Femur (tissue), 1 donor: Measurements from ENCODE around the gene LYPD6B.

ENCODE experiments used
- DNase-seq: peaks from one replicate; pipeline ENCODE4 v3.0.0-alpha.2; 2017

LYPD6B gene, protein sequence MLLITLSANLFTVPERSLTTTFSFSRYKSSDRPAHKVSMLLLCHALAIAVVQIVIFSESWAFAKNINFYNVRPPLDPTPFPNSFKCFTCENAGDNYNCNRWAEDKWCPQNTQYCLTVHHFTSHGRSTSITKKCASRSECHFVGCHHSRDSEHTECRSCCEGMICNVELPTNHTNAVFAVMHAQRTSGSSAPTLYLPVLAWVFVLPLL

DNA sequence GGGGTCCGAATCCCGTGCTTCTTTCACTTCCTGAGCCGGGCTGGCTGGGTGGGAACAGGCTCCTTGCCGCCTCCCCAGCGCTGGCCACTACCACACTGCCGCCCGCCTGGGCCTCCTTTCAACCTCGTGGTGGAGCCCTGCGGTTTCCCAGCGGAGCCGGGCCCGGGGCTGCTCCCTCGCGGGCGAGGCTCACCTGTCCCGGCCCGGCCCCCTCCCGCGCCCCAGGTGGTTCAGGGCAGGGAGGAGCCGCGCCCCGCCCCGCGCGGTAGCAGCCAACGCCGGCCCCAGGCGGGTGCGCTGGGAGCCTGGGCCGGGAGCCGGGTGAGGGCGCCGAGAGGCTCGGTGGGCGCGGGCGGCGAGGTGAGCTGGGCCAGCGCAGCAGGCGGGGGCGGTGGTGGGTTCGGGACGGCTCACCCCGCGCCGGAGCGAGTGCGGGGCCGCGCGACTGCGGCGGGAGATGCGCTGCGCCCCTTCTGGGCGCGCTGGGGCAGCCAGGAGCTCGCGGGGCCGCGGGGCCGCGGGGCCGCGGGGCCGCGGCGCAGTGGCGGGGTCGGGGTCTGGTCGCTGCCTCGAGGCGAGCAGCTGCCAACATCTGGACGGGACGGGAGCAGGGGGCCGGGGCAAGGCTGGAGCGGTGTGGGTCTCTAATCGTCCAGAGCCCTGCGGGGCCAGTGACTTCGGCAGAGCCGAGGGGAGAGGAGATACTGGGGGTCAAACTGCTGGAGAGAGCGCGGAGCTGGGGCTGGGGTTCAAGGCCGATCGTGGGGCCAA lies at the start of gene LYPD6B:
TSS of gene LYPD6B (plus strand) at position 258 of the 771 bp plus-strand sequence. CDS start 92,250 bp downstream, outside the sequence.
- no peak for DNase-seq

DNA sequence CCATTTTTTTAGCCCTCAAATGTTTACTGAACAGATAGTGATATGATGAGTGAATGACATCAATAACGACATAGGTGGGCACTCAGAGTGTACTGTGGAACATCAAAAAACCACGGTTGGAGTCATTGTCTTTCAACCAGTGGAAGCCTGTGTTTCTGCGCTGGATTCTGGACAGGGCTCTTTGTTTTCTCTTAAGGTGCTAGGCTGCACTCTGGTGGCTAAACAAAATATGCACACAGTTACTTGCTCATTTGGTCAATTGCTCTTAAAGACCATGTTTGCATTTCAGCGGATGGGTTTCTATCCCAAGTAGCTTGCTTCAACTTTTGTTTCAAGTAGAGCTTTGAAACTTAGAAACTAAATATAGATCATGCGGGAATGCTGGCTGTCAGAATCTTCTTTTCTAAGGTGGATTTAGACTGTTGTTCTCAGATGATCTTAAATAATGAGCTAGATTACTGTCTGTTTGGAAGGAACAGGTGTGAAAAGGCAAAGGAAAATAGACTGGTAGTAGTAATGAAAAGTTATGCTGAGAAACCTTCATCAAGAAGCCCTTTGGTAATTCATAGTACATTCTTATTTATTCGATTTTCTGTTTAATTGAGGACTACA lies 48.5 kb upstream of the LYPD6B start:
- peak; percentile 76 for DNase-seq

DNA sequence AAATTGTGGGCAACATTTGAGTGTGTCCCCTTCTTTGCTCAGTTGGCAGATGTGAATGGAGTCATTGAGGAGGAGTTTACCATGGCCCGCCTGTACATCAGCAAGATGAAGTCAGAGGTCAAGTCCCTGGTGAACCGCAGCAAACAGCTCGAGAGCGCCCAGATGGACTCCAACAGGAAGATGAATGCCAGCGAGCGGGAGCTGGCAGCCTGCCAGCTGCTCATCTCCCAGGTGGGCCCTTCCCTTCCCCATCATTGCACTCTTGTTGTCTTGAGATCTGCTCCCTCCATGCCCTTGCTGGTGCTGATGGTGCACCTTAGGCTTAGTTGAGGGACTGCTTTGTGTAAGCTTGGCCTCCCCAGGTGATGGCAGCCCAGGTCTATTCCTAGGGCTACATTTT lies 47.5 kb upstream of the LYPD6B start:
- no peak for DNase-seq

DNA sequence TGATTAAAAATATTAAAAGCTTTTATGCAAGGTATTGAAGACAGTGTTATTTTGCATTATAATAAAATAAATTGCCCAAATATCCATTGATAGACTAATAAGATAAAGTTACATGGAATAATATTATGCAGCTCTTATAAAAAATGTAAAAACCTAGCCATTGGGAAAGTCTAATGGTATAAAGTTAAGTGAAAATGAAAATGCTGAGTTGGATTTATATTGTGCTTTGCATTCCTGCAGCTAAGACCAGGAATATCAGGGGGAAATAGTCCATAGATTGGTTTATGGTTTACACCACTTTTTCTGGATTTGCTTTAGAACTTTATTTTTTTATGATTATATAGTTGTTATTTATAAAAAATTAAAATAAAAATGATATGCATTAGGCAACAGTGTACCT lies 46.1 kb upstream of the LYPD6B start:
- DNase-seq, result no peak

DNA sequence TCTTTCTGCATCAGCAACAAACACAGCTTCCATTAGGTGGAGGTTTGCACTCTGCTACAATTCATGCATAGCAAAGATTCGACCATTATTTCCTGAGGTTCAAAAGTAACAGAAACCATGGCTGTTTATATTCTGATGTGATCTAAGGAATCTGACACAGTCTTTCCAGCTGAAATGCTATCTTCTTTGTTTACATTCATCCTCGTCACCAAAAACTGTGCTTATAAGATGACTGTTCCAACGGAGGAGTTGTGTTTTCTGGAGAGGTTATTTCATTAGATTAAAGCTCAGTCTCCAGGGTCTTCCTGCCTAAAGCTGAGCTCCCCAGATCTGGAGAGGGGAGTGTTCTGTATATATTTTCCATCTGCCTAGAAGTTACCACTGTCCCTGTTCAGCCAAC lies 45.1 kb upstream of the LYPD6B start:
- no peak for DNase-seq

DNA sequence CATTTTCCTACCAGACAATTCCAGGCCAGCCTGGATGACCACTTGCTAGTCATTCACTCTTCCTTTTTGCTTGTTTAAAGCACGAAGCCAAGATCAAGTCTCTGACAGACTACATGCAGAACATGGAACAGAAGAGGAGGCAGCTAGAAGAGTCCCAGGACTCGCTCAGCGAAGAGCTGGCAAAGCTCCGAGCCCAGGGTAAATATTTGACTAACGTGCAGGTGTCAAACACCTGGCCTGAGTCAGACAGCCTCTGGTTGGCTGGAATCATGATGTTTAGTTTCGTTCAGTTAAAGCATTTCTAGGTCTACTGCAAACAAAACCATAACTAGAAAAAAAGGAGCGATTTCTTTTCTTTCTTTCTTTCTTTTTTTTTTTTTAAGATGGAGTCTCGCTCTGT lies 44.2 kb upstream of the LYPD6B start:
- no peak for DNase-seq

DNA sequence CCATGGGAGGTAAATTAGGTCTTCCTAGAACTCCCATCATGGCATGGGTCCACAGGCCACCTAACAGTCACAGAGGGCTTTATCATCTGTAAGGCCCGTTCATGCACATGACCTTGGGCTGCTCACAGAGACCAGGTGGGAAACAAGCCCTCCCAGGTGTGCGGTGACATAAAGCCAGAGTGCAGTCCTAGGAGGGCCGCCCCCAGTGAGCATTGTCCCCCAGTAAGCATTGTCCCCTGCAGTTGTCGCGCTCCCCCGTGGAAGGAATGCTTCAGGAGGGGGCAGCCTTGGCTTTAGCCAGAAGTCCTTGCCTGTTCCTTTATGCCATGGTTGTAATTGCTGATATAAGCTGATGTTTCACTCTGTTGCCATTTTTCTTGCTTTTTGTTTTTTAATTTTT lies 41.7 kb upstream of the LYPD6B start:
- no peak for DNase-seq

DNA sequence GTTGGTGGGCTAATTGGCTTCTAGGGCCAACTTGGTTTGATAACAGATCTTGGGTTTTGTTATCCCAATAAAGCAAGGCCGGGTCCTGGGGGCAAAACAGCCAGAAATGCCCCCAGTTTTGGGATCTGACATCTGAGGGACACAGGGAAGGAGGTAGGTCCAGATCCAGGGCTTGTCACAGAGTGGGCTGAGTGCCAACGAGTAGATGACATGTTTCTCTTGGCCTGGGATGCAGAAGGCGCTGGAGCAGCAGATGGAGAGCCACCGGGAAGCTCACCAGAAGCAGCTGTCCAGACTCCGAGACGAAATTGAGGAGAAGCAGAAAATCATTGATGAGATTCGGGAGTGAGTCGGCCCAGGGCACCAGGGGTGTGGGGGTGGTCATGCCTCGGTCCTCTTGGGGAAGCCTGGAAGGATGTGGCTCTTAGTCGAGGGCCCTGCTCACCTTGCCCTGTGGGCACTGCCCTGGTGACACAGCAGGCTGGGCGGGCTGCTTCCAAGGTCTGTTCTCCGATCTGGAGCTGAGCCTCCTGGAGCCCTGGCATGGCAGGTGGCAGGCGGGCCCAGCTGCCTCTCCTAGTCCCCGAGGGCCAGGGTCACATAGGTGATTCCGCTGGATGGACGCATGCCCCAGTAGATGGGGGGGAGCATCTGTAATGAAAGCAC lies 40.2 kb upstream of the LYPD6B start:
- DNase-seq, result no peak

DNA sequence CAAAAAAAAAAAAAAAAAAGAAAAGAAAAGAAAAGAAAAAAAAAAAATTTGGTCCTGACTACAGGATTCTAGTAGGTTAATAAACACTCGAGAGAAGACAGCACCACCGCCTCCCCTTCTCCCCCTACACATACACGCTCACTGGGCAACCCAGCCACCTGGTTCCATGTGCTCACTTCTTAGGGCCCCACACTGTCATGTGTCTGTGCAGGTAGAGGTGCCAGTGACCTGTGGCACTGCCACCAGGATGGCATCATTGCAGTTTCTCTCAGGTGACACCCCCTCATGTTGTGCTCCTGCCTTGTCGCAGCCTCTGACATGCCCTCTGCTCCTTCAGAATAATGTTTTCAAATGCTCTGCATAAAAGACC lies 39.7 kb upstream of the LYPD6B start:
- DNase-seq, result no peak

DNA sequence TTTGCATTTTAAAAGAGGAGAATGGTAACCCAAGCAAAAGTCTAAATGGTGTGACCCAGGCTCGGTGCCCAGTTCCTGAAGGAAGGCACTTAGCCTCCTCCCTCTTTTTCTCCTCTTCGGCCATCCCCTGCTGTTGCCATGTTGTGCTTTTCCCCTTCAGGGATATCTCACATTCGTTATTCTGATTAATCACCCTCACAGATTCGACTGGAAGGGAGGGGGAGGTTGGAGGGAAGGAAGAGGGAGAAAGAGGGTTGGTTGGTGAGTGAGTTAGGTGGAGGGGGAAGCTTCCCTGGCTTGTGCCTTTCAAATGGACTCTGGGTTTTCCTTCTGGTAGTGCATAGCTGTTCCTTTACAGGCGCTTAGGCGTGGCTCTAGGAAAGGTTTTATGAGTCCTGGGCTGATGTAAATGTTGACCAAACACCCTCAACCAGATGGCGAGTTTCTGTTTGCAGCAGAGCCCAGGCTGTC lies 39.0 kb upstream of the LYPD6B start:
- DNase-seq, result no peak

DNA sequence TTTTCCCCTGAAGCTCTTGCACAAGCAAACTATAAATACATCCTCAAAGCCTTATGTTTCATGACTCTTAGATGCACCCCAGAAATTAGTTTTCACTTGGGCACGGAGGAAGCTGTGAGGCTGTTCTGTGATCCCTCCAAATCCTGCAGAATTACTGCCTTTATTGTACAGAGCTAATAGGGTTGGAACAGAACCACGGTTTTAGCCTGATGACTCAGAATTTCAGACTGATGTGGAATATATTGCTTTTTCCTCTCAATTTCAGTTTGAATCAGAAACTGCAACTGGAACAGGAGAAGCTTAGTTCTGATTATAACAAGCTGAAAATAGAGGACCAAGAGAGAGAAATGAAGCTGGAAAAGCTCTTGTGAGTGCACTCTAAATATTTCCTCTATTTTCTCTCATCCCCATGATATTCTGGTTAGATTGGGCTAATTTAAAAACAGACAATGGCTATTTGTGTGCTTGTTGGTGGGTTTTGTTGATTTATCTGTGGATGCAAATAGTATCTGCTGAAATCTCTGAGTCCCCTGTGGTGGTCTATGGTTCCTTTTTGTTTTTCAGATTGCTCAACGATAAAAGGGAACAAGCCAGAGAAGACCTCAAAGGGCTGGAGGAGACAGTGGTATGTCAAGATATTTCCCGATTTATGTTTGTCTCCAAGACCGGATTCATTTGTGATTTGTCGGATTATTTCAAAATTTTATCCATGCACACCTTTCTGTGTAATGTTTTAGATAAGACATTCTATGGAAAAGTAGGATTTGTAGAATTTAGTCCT lies 38.2 kb upstream of the LYPD6B start:
- no peak for DNase-seq

DNA sequence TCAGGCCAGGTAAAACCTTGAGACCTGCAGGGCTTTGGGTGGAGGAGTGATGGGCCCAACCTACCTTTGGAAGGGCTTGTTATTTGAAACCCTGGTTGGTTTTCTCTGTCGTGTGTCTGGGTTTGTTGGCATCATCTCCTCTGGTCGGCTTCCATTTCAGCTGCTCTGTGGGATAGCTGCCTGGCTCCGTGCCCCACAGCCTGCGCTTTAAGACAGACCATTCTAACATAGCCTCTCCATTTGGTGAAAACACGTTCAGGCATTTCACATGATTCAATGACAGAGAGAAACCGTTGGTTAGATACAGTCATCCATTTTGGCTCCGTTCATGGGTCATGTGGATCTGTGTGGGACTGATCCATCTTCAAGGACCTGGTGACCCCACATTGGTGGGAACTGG lies 37.0 kb upstream of the LYPD6B start:
- no peak for DNase-seq

DNA sequence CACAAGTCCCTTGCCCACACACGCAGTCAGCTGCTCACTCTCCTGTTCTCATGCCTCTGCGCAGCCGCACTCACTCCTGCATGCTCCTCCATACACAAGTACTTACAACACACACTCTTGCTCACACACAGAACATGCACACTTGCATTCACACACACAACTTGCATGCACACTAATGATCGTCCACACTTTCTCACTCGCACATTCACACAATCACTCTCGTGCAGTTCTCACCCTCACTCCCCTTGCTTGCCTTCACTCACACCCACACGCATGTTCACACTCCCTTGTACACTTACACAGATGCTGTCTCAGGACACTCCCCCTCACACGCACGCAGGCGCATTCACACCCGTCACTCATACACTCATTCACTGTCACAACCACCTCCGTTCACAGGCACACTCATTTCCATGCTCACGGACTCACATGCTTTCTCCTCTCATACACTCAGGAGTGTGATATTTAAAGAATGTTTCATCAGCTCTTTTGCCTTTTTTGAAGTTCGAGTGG lies 36.1 kb upstream of the LYPD6B start:
- DNase-seq, result no peak

DNA sequence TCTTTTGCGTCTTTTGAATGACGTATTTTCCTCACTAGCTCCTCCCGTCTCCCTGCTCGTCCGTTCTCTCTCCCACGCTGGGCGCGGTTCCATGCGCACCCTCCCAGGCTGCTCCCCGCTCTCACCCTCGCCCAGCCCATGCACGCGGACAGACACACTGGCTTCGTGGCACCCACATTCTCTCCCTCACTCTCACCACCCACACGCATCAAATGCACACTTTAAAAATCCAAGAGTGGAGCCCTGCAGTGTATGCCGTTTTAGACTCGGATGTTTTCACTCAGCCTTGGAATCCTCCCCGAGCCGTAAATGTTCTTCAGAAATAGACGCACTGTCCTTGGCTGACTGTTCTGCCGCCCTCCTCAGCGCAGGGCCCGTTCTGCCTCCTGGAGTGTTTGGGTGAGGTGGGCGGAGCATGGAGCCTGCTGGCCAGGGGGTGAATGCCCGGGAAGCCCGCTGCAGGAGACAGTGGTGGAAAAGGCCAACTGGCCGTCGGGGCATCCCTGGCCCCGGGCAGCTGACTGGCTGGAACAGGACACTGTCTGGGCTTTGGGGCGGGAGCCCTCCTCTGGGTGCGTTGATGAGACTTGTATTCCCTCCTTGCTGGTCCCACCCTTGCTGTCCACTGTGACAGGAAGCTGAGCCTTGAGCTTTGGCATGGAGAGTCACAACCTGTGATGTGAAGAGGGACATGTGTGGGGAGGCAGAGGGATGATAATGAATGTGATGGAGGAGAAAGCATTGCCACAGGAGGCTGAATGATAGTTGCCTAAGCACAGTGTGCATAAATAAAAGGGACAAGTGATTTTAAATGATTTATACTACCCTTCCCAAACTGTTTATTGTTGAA lies 35.4 kb upstream of the LYPD6B start:
- no peak for DNase-seq

DNA sequence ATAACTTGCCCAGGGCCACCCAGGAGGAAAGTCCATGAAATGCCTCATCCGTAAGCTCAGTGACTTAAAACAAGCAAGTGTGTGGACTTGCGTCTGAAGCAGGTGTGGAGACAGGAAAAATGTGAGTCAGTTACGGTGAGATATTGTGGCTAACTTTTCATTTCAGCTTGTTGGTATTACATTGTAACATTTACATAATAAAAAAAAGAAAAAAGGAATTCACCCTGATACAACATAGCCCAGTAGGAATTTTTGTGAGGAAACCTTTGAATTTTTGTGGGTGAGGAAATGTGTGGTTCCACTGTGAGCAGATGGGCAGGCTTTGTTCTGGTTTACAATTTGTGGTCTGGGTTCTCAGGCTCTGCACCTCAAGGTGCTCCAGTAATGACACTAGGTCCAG lies 33.7 kb upstream of the LYPD6B start:
- no peak for DNase-seq

DNA sequence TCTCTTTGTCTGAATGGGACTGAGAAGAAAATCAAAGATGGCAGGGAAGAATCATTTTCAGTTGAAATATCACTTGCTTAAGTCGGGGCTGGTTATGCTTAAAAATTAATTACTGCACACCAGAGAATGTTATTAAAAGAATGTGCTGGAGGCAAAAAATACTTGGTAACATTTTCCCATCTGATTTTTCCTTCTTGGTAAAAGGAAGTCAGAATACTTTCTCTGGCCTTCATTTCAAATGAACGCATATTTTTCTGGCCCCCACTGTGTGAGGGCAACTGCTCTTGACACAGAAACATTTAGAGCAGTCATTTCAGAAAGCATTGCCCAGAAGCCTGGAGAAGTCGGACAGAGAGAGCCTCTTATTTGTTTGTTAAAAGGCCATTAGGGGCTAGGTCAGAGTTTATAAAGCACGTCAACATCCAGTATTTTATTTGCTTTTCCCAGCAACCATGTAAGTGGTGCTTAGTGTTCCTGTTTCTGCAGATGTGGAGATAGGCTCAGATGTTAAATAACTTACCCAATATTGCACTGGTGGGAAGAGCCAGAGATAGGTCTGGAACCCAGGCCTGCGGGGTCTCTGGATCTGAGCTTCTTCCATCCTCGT lies 32.9 kb upstream of the LYPD6B start:
- no peak for DNase-seq

DNA sequence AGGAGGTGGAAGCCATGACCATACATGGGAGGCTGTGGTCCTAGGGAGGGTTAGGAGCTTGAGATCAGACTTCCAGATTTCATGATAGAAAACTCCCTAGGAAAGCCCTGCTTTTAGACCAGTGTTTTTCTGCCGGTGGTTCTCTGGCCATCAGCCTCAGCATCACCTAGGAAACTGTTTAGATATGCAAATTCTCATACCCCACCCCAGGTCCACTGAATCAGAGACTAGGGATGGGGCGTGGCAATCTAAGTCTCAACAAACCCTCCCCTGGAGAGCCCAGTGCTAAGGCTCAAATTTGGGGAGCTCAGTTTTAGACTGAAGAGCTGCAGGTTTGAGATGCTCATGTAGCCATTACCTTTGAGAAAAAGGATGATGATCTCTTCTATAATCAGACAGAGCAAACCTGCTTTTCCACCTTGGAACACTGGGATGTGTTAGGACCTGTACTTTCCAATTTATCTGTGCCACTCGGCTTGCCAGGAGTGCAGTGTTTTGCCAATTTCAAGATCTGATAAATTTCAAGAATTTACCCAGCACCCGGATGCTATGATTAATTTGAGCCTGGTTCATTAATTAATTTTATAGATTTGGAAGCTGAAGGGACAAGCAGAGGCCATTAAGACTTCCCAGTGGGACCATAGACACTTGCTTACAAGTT lies 31.5 kb upstream of the LYPD6B start:
- DNase-seq, result no peak

DNA sequence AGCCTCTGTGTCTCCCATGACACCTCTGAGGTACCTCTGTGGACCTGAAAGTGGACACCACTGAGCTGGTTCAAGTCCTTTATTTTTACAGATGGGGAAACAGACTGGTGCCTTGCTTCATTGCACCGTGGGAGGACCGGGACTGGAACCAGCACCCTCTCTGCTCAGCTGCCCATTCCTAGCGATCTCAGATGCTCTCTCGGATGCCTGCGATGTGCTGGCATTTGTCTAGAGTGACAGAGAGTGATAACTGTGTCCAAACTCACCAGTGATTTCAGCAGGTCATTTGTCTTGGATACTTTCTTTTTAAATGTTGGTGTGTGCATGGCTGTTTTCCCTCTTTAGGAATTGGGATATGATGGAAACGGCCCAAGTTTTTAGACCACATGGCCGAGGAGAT lies 30.1 kb upstream of the LYPD6B start:
- no peak for DNase-seq

DNA sequence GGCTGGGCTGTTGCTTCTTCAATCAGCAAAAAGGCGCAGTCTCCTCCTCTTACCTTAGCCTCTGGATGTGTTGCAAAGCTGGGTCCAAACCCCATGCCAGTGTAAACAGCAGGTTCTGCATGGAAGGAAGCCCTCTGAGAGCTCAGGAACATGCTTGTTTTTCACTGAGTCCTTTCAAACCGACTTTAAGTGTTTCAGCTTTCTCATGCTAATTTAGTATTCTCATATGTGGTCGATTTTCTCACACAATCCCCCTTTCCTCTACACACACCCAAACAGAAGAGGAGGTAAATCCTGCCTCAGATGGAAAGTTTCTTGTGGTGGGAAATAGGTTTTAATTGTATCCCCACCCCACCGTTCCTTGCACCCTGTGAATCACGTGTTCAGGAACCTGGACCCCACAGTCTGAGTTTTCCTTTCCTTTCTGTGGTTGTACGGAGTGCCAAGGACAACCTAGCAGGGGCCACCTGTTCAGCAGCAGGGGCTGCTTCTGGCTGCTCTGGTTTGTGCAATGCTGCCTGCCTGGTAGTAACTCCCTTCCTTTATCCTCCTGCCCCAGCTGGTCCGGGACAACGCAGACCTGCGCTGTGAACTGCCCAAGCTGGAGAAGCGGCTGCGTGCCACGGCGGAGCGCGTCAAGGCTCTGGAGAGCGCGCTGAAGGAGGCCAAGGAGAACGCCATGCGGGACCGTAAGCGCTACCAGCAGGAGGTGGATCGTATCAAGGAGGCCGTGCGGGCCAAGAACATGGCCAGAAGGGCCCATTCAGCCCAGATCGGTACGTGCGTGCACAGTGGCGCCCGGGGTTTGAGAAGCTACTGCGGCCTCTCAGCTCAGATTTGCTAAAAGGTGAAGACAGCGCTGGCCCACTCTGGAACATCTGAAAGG lies 28.7 kb upstream of the LYPD6B start:
- DNase-seq, result no peak

DNA sequence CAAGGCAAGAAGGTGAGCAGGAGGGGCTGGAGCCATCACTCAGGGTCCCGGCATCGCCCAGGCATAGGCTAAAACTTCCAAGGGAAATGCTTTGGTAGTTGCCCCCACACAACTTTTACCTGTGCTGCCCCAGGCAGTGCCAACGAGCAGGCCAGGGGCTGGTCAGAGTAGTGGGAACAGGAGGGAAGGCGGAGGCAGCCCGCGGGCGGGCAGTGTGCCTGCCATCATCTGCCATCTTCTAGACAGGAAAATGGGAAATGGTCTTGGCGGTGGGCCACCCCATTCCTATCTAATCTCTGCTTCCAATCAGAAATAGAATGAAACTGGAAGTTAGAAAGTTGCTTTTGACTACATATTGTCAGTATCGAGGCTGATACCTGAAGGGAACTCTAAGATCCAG lies 26.0 kb upstream of the LYPD6B start:
- no peak for DNase-seq
